GM18909 (cell line): ENCODE measurements around the gene KIF16B.

Experiments used
- ATAC-seq: cut with Tn5 transposase; IDR thresholded peaks from one replicate; pipeline ENCODE4 v1.9.1; 2021; ENCODE audit warnings: mild to moderate bottlenecking; ENCODE audit not compliant: unreplicated experiment, poor library complexity

KIF16B gene

GRCh38 chr20:16555754-16556153, 17.5 kb downstream of the KIF16B start:
- no peak for ATAC-seq

GRCh38 chr20:16554766-16555543, 18.3 kb downstream of the KIF16B start:
- ATAC-seq: no peak

- no peak for ATAC-seq
Measured at GRCh38 chr20:16553684-16554083, 19.6 kb downstream of the KIF16B start.

- no peak for ATAC-seq
Measured at GRCh38 chr20:16553101-16553500, 20.1 kb downstream of the KIF16B start.

GRCh38 chr20:16552015-16552414, 21.2 kb downstream of the KIF16B start:
- ATAC-seq: no peak

- no peak for ATAC-seq
Measured at GRCh38 chr20:16551607-16552006, 21.6 kb downstream of the KIF16B start.

- ATAC-seq: no peak
Measured at GRCh38 chr20:16548068-16548672, 25.1 kb downstream of the KIF16B start.

GRCh38 chr20:16544949-16545348, 28.3 kb downstream of the KIF16B start:
- no peak for ATAC-seq

- ATAC-seq: no peak
Measured at GRCh38 chr20:16542477-16542876, 30.8 kb downstream of the KIF16B start.

- ATAC-seq: no peak
Measured at GRCh38 chr20:16541878-16542277, 31.4 kb downstream of the KIF16B start.

GRCh38 chr20:16541226-16541625, 32.0 kb downstream of the KIF16B start:
- no peak for ATAC-seq

GRCh38 chr20:16539280-16540021, 33.8 kb downstream of the KIF16B start:
- no peak for ATAC-seq

GRCh38 chr20:16538779-16539178, 34.5 kb downstream of the KIF16B start:
- no peak for ATAC-seq

- ATAC-seq: no peak
Measured at GRCh38 chr20:16537918-16538317, 35.3 kb downstream of the KIF16B start.

GRCh38 chr20:16537025-16537665, 36.1 kb downstream of the KIF16B start:
- no peak for ATAC-seq

- no peak for ATAC-seq
Measured at GRCh38 chr20:16535277-16535676, 38.0 kb downstream of the KIF16B start.

- ATAC-seq: no peak
Measured at GRCh38 chr20:16533502-16533901, 39.7 kb downstream of the KIF16B start.

GRCh38 chr20:16531485-16531884, 41.8 kb downstream of the KIF16B start:
- ATAC-seq: no peak

- no peak for ATAC-seq
Measured at GRCh38 chr20:16530201-16530681, 43.0 kb downstream of the KIF16B start.

GRCh38 chr20:16528078-16528477, 45.2 kb downstream of the KIF16B start:
- no peak for ATAC-seq

- no peak for ATAC-seq
Measured at GRCh38 chr20:16527438-16527837, 45.8 kb downstream of the KIF16B start.
